CD4-positive, alpha-beta memory T cell (primary cell): ENCODE measurements around the gene SRSF7. TPM values are rescaled to one million over a fixed set of nuclear protein-coding genes. Genes with fewer than 3 reads are reported as not detected.

Experiments
- CTCF ChIA-PET: fragments of 350-600 bp; sonication (Branson Sonifier 250); formaldehyde crosslinking; loops from one replicate; lab custom pipeline; 2021; ENCODE audit warnings: inconsistent platforms; ENCODE audit not compliant: partially characterized antibody; lab: Charles Lee
- POLR2A ChIA-PET: fragments of 350-600 bp; sonication (Branson Sonifier 250); formaldehyde crosslinking; loops from one replicate; lab custom pipeline; 2021; ENCODE audit not compliant: partially characterized antibody; lab: Charles Lee
- DNase-seq, 5 donors: peaks; one replicate each; pipeline versions ENCODE4 v3.0.0 to v3.0.0-alpha.2; 2020 to 2022; ENCODE audit warnings: mixed read lengths in 1 of 5
- H3K27ac ChIP-seq: one replicate; pipeline ENCODE4 v1.7.0; 2013; ENCODE audit warnings: low read depth, low read length
- H3K27me3 ChIP-seq: 2 replicates; pipeline ENCODE4 v1.7.0; 2013; ENCODE audit warnings: mild to moderate bottlenecking, low read length, moderate library complexity; ENCODE audit not compliant: insufficient read depth
- H3K36me3 ChIP-seq: 2 replicates; pipeline ENCODE4 v1.7.0; 2013; ENCODE audit warnings: mild to moderate bottlenecking, low read length, moderate library complexity; ENCODE audit not compliant: insufficient read depth
- H3K4me1 ChIP-seq: 2 replicates; pipeline ENCODE4 v1.7.0; 2013; ENCODE audit warnings: mild to moderate bottlenecking, low read length, moderate library complexity; ENCODE audit not compliant: insufficient read depth
- H3K4me3 ChIP-seq, 2 donors: one replicate each; pipeline ENCODE4 v1.7.0; 2013; ENCODE audit warnings: low read length in 2 of 2, mild to moderate bottlenecking in 1 of 2
- H3K9me3 ChIP-seq, 2 donors: one replicate each; pipeline ENCODE4 v1.7.0; 2013; ENCODE audit warnings: low read length in 2 of 2, control low read depth in 1 of 2; ENCODE audit not compliant: control insufficient read depth in 1 of 2
- H3K27ac Mint-ChIP-seq, 7 donors: one replicate each; pipeline ENCODE4 v1.8.0; 2020 to 2021; ENCODE audit warnings: mixed read lengths in 7 of 7, mild to moderate bottlenecking in 6 of 7, inconsistent platforms in 3 of 7, moderate library complexity in 3 of 7
- H3K27me3 Mint-ChIP-seq, 2 donors: one replicate each; pipeline ENCODE4 v1.8.0; 2020 to 2021; ENCODE audit warnings: mixed read lengths in 2 of 2
- H3K36me3 Mint-ChIP-seq, 2 donors: one replicate each; pipeline ENCODE4 v1.8.0; 2020 to 2021; ENCODE audit warnings: mixed read lengths in 2 of 2, inconsistent platforms in 1 of 2, mild to moderate bottlenecking in 1 of 2
- H3K4me1 Mint-ChIP-seq, 4 donors: one replicate each; pipeline ENCODE4 v1.8.0; 2020 to 2021; ENCODE audit warnings: mixed read lengths in 4 of 4, mild to moderate bottlenecking in 1 of 4
- H3K4me3 Mint-ChIP-seq, 8 donors: one replicate each; pipeline ENCODE4 v1.8.0; 2020 to 2021; ENCODE audit warnings: mixed read lengths in 8 of 8, mild to moderate bottlenecking in 7 of 8, moderate library complexity in 6 of 8, inconsistent platforms in 3 of 8
- H3K9me3 Mint-ChIP-seq, 8 donors: one replicate each; pipeline ENCODE4 v1.8.0; 2020 to 2021; ENCODE audit warnings: mixed read lengths in 8 of 8, mild to moderate bottlenecking in 5 of 8, inconsistent platforms in 3 of 8, moderate library complexity in 1 of 8
- intact Hi-C: fragments of 100-400 bp; cut with micrococcal nuclease; formaldehyde crosslinking; loops from one replicate; pipeline ENCODE4 v1.15.1; 2023
- polyA plus RNA-seq, 2 donors: library from polyadenylated mRNA; unstranded; fragments of 300-500 nt; fragmentation: Illumina TruSeq; gene quantifications; one replicate each; pipeline ENCODE4 v1.2.3, GENCODE V29; 2021
- total RNA-seq, 2 experiments: library from RNA; stranded (reverse); gene quantifications; one replicate each; pipeline ENCODE4 v1.2.3, GENCODE V29; 2021

The SRSF7 gene
- total and polyA plus RNA-seq, 4 experiments from 2014 or later, result 177 to 333 (median 258) TPM

- H3K9me3 ChIP-seq, result no peaks in the 10 kb centered on the region
- no peaks in the 10 kb centered on the region for H3K36me3 ChIP-seq
- no peaks in the 10 kb centered on the region for H3K27me3 ChIP-seq
- H3K4me1 ChIP-seq, result peaks cover 88% of the 10 kb centered on the region
- CTCF ChIA-PET, result interaction anchor here (0.6 to 2.5 kb wide), 4 partner anchors 20 to 166 kb away, joined by 3 to 9 read pairs (median 4); no protein-coding TSS in a partner anchor
- Mint-ChIP-seq H3K9me3 (peaks cover 0 to 7% (median 0%) of the 10 kb centered on the region in 8 donors), H3K4me3 (peak overlapping the region in 6 of 8 donors; percentile 51 to 71 (median 64)), H3K27ac (peak overlapping the region; percentile 84 to 97 (median 94)), H3K27me3 (no peaks in the 10 kb centered on the region), H3K36me3 (peaks cover 30 to 41% of the 10 kb centered on the region in 2 donors), H3K4me1 (peaks cover 45 to 77% (median 62%) of the 10 kb centered on the region in 4 donors)
- no peak for DNase-seq
- peak overlapping the region; percentile 41 for H3K27ac ChIP-seq
- intact Hi-C loops, result no loop called here
- POLR2A ChIA-PET, result interaction anchor here (0.8 to 8.1 kb wide), 3 partner anchors 11 to 101 kb away, joined by 3 to 71 read pairs (median 7); partner anchors contain the start of gene HNRNPLL
- no peak overlapping the region for H3K4me3 ChIP-seq
Observed at GRCh38 chr2:38702413-38702812, 48.7 kb downstream of the SRSF7 start.

DNA sequence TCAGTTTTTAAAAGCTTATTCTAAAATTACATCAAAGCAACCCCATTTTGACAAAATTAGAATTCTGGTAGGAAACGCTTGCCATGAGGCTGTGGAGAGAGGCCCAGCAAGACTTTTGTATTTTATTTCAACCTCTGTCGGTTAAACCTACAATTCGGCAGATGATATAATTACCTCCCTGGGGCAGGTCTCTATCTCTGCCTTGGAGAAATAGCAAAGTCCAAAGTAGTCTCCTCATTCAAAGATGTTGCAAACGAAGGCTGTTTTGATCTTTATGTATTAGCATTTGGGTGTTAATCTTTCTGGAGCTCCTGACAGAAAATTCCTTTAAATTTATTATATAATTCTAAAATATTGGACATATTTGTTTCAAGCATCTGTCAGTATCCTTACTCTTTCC lies 49.6 kb downstream of the SRSF7 start:
- intact Hi-C loops, result no loop called here
- peak overlapping the region; percentile 91 to 98 (median 95) for H3K27ac Mint-ChIP-seq
- H3K4me3 ChIP-seq, result peak overlapping the region in 1 of 2 donors; percentile 13
- peak overlapping the region; percentile 79 for H3K27ac ChIP-seq
- no peaks in the 10 kb centered on the region for H3K9me3 ChIP-seq
- CTCF ChIA-PET, result interaction anchor here (0.8 to 10.3 kb wide), 4 partner anchors 21 to 120 kb away, joined by 4 to 96 read pairs (median 6); no protein-coding TSS in a partner anchor
- peak overlapping the region in 7 of 8 donors; percentile 13 to 82 (median 71) for H3K4me3 Mint-ChIP-seq
- H3K27me3 Mint-ChIP-seq, result no peaks in the 10 kb centered on the region
- H3K4me1 ChIP-seq, result peaks cover 88% of the 10 kb centered on the region
- DNase-seq, result no peak
- no peaks in the 10 kb centered on the region for H3K36me3 ChIP-seq
- peaks cover 0 to 7% (median 0%) of the 10 kb centered on the region in 8 donors for H3K9me3 Mint-ChIP-seq
- peaks cover 24 to 43% of the 10 kb centered on the region in 2 donors for H3K36me3 Mint-ChIP-seq
- H3K4me1 Mint-ChIP-seq, result peaks cover 43 to 77% (median 61%) of the 10 kb centered on the region in 4 donors
- POLR2A ChIA-PET, result interaction anchor here (0.8 to 8.1 kb wide), 6 partner anchors 15 to 100 kb away, joined by 4 to 71 read pairs (median 11); partner anchors contain the start of genes HNRNPLL and SRSF7
- no peaks in the 10 kb centered on the region for H3K27me3 ChIP-seq

GRCh38 chr2:38700881-38701458 lies 50.2 kb downstream of the SRSF7 start:
- H3K27me3 ChIP-seq, result no peaks in the 10 kb centered on the region
- Mint-ChIP-seq H3K27me3 (no peaks in the 10 kb centered on the region), H3K4me1 (peaks cover 44 to 78% (median 63%) of the 10 kb centered on the region in 4 donors), H3K36me3 (peaks cover 24 to 44% of the 10 kb centered on the region in 2 donors), H3K27ac (peak overlapping the region; percentile 91 to 98 (median 95)), H3K4me3 (peak overlapping the region; percentile 65 to 84 (median 78)), H3K9me3 (peaks cover 0 to 7% (median 0%) of the 10 kb centered on the region in 8 donors)
- H3K4me3 ChIP-seq, result peak overlapping the region; percentile 4 to 13
- POLR2A ChIA-PET, result interaction anchor here (0.8 to 8.1 kb wide), 8 partner anchors 7 to 119 kb away, joined by 3 to 71 read pairs (median 11); partner anchors contain the start of genes HNRNPLL and SRSF7
- H3K36me3 ChIP-seq, result no peaks in the 10 kb centered on the region
- intact Hi-C loops, result no loop called here
- H3K9me3 ChIP-seq, result no peaks in the 10 kb centered on the region
- DNase-seq, result no peak
- H3K4me1 ChIP-seq, result peaks cover 90% of the 10 kb centered on the region
- CTCF ChIA-PET, result interaction anchor here (0.8 to 10.3 kb wide), 5 partner anchors 20 to 119 kb away, joined by 3 to 96 read pairs (median 4); no protein-coding TSS in a partner anchor
- peak overlapping the region; percentile 79 for H3K27ac ChIP-seq

- intact Hi-C loops, result no loop called here
- ChIA-PET POLR2A (interaction anchor here (1.0 to 8.1 kb wide), 8 partner anchors 8 to 118 kb away, joined by 3 to 71 read pairs (median 12); partner anchors contain the start of genes HNRNPLL and SRSF7), CTCF (interaction anchor here (0.9 to 10.3 kb wide), 5 partner anchors 8 to 102 kb away, joined by 3 to 96 read pairs (median 7); no protein-coding TSS in a partner anchor)
- Histone ChIP-seq H3K9me3 (no peaks in the 10 kb centered on the region), H3K27me3 (no peaks in the 10 kb centered on the region), H3K27ac (peak overlapping the region; percentile 79), H3K4me3 (peak overlapping the region in 1 of 2 donors; percentile 4), H3K36me3 (no peaks in the 10 kb centered on the region), H3K4me1 (peaks cover 92% of the 10 kb centered on the region)
- Mint-ChIP-seq H3K4me3 (peak overlapping the region; percentile 65 to 84 (median 78)), H3K27me3 (no peaks in the 10 kb centered on the region), H3K27ac (peak overlapping the region; percentile 91 to 98 (median 95)), H3K4me1 (peaks cover 44 to 81% (median 66%) of the 10 kb centered on the region in 4 donors), H3K36me3 (peaks cover 20 to 43% of the 10 kb centered on the region in 2 donors), H3K9me3 (peaks cover 0 to 7% (median 0%) of the 10 kb centered on the region in 8 donors)
- DNase-seq, result peak; percentile 56 to 68 (median 62)
Observed at GRCh38 chr2:38700113-38700785, 50.9 kb downstream of the SRSF7 start.

DNA sequence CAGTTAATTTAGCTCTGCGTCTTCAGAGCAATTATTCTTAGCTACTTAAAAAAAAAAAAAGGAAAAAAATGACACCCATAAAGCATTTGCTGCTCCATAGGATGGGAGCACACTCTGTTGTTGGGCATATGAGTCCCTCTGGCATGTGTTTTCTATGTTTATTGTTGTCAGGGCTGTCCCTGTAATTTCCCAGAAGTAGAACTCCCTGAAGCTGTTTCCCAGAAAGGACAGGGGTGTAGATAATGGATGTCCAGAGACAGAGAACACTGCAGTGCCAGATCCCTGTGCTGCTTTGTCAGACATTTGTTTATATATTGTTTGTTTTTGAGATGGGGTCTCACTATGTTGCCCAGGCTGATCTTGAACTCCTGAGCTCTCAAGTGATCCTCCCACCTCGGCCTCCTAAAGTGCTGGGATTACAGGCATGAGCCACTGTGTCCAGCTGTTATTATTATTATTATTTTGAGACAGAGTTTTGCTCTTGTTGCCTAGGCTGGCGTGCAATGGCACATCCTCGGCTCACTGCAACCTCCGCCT lies 52.6 kb downstream of the SRSF7 start:
- DNase-seq, result no peak
- ChIA-PET CTCF (interaction anchor here (1.4 to 10.3 kb wide), 7 partner anchors 10 to 117 kb away, joined by 3 to 96 read pairs (median 11); partner anchors contain the start of genes GALM and HNRNPLL), POLR2A (interaction anchor here (0.7 to 8.1 kb wide), 17 partner anchors 9 to 117 kb away, joined by 3 to 71 read pairs (median 3); partner anchors contain the start of genes GALM, HNRNPLL and SRSF7)
- intact Hi-C loops, result no loop called here
- Histone ChIP-seq H3K4me3 (no peak overlapping the region), H3K27me3 (no peaks in the 10 kb centered on the region), H3K36me3 (no peaks in the 10 kb centered on the region), H3K4me1 (peaks cover 96% of the 10 kb centered on the region), H3K27ac (peak overlapping the region; percentile 72), H3K9me3 (no peaks in the 10 kb centered on the region)
- Mint-ChIP-seq H3K4me3 (peak overlapping the region in 3 of 8 donors; percentile 6 to 52 (median 45)), H3K27ac (peak overlapping the region; percentile 87 to 98 (median 97)), H3K36me3 (peaks cover 22 to 44% of the 10 kb centered on the region in 2 donors), H3K4me1 (peaks cover 50 to 87% (median 69%) of the 10 kb centered on the region in 4 donors), H3K9me3 (peaks cover 0 to 7% (median 0%) of the 10 kb centered on the region in 8 donors), H3K27me3 (no peaks in the 10 kb centered on the region)

DNA sequence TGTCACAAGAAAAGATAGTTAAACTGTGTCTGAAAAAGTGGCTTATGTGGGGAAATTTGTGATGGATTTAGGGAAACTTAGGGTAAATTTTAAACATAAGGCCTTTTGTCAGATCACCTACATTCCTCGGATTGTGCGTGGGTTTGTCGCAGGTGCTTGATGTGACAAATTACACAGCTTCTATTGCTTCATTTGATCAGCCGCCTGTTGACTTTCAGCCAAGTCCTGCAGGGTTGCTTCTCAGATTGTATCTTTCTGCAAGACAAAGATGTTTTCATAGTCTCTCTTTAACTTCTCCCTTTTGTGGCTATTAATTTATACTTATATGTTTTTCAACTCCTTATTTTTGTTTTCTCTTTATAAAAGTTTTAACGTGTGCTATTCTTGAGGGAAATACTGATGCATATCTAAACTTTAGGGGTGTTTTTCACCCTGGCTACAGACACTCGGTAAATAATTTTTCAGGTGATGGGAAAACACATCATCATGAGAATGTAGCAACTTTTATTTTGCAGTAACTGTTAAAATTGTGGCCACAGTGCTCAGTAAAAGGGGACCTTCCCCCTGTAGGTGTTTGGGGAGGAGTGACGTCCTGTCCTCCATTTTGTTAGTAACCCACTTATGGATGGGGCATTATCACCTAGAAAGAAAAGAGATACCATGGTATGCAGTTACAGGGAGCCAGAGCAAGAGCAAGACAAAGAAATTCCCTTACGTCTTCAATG lies 53.9 kb downstream of the SRSF7 start:
- no peaks in the 10 kb centered on the region for H3K9me3 ChIP-seq
- H3K4me1 ChIP-seq, result peaks cover 100% of the 10 kb centered on the region
- H3K27me3 Mint-ChIP-seq, result no peaks in the 10 kb centered on the region
- peak; percentile 74 to 87 (median 75) for DNase-seq
- peak overlapping the region; percentile 93 to 98 (median 97) for H3K27ac Mint-ChIP-seq
- H3K27ac ChIP-seq, result peak overlapping the region; percentile 72
- H3K4me1 Mint-ChIP-seq, result peaks cover 52 to 92% (median 74%) of the 10 kb centered on the region in 4 donors
- H3K4me3 Mint-ChIP-seq, result peak overlapping the region; percentile 43 to 81 (median 76)
- intact Hi-C loops, result loop anchor here (1.0 to 2.0 kb wide), 3 partner anchors 12 to 30 kb away; no protein-coding TSS in a partner anchor
- H3K36me3 Mint-ChIP-seq, result peaks cover 23 to 46% of the 10 kb centered on the region in 2 donors
- H3K9me3 Mint-ChIP-seq, result peaks cover 0 to 7% (median 0%) of the 10 kb centered on the region in 8 donors
- POLR2A ChIA-PET, result interaction anchor here (0.6 to 8.1 kb wide), 10 partner anchors 11 to 115 kb away, joined by 3 to 71 read pairs (median 12); partner anchors contain the start of genes GALM, HNRNPLL and SRSF7
- no peaks in the 10 kb centered on the region for H3K36me3 ChIP-seq
- no peaks in the 10 kb centered on the region for H3K27me3 ChIP-seq
- H3K4me3 ChIP-seq, result peak overlapping the region in 1 of 2 donors; percentile 0
- CTCF ChIA-PET, result interaction anchor here (0.9 to 10.3 kb wide), 7 partner anchors 12 to 116 kb away, joined by 3 to 96 read pairs (median 11); partner anchors contain the start of gene HNRNPLL
